Sigmoid colon (tissue), 4 donors: Measurements from ENCODE around the gene TENM3.

Source experiments
- CTCF ChIP-seq, 4 experiments: fragments of 450-650 bp in 3 of 4; fragments of 200-600 bp in 1 of 4; IDR thresholded peaks; one replicate each; pipeline ENCODE4 v1.5.1; 2016 to 2019; ENCODE audit warnings: antibody characterized with exemption in 4 of 4, mild to moderate bottlenecking in 3 of 4, moderate library complexity in 2 of 4
- EP300 ChIP-seq, 4 donors: sonication (generic); formaldehyde crosslinking; IDR thresholded peaks; one replicate each; pipeline ENCODE4 v1.6.1; 2017; ENCODE audit warnings: antibody characterized with exemption in 4 of 4
- POLR2A ChIP-seq, 2 donors: fragments of 450-650 bp; IDR thresholded peaks; one replicate each; pipeline ENCODE4 v1.6.1; 2016; ENCODE audit warnings: antibody characterized with exemption in 2 of 2, mild to moderate bottlenecking in 2 of 2, moderate library complexity in 2 of 2
- POLR2AphosphoS5 ChIP-seq, 4 donors: sonication (generic); formaldehyde crosslinking; IDR thresholded peaks; one replicate each; pipeline ENCODE4 v1.6.1; 2017; ENCODE audit warnings: antibody characterized with exemption in 4 of 4

GRCh38 chr4:182806259-182807252 is 563.4 kb downstream of the TENM3 start:
- no peak for TF ChIP-seq EP300 (IDR thresholded peaks at IDR 0.05)
- TF ChIP-seq CTCF (IDR thresholded peaks at IDR 0.05), result peak; percentile 73 to 94 (median 86)
- no peak for TF ChIP-seq POLR2AphosphoS5 (IDR thresholded peaks at IDR 0.05)
- no peak for TF ChIP-seq POLR2A (IDR thresholded peaks at IDR 0.05)
